Measurements from ENCODE around the gene LDHAL6A. TPM values are rescaled to one million over a fixed set of nuclear protein-coding genes. Genes with fewer than 3 reads are reported as not detected.
A peak's percentile ranks its signal among the peaks of the same experiment; 100 is the strongest.

The LDHAL6A gene
- total RNA-seq, 2 experiments from 2014 or later, result not detected

- DNase-seq, result no peak
- no peak overlapping the region for H3K4me3 Mint-ChIP-seq
- peaks cover 22% of the 10 kb centered on the region for H3K36me3 Mint-ChIP-seq (ENCODE audit: low read depth)
- no peak for TF ChIP-seq CTCF (IDR thresholded peaks at IDR 0.05)
- no peak overlapping the region for H3K27ac Mint-ChIP-seq
- POLR2A ChIA-PET, result interaction anchor here (0.9 kb wide), 1 partner anchor 9 kb away, joined by 3 read pairs; no protein-coding TSS in a partner anchor
- H3K4me1 Mint-ChIP-seq (ENCODE audit: low read depth), result peaks cover 46% of the 10 kb centered on the region
- CTCF ChIA-PET, result interaction anchor here (0.8 to 2.0 kb wide), 5 partner anchors 10 to 279 kb away, joined by 3 to 9 read pairs (median 5); no protein-coding TSS in a partner anchor
- intact Hi-C loops (cut with micrococcal nuclease), result no loop called here
- no peaks in the 10 kb centered on the region for H3K27me3 Mint-ChIP-seq
- no peaks in the 10 kb centered on the region for H3K9me3 Mint-ChIP-seq
- ATAC-seq, result no peak
Observed at GRCh38 chr11:18523084-18523483, 67.4 kb downstream of the LDHAL6A start.

- H3K4me3 Mint-ChIP-seq, result no peak overlapping the region
- no peaks in the 10 kb centered on the region for H3K9me3 Mint-ChIP-seq
- H3K27me3 Mint-ChIP-seq, result no peaks in the 10 kb centered on the region
- no peak for ATAC-seq
- no peak for DNase-seq
- H3K4me1 Mint-ChIP-seq (ENCODE audit: low read depth), result peaks cover 52% of the 10 kb centered on the region
- H3K27ac Mint-ChIP-seq, result no peak overlapping the region
- peaks cover 22% of the 10 kb centered on the region for H3K36me3 Mint-ChIP-seq (ENCODE audit: low read depth)
- intact Hi-C loops (cut with micrococcal nuclease), result no loop called here
- ChIA-PET CTCF (interaction anchor here (0.7 to 2.0 kb wide), 3 partner anchors 16 to 198 kb away, joined by 3 to 9 read pairs (median 5); no protein-coding TSS in a partner anchor), POLR2A (no interaction called here)
- no peak for TF ChIP-seq CTCF (IDR thresholded peaks at IDR 0.05)
Observed at GRCh38 chr11:18524248-18524647, 68.6 kb downstream of the LDHAL6A start.

- Mint-ChIP-seq H3K9me3 (no peaks in the 10 kb centered on the region), H3K27me3 (no peaks in the 10 kb centered on the region), H3K36me3 (ENCODE audit: low read depth) (peaks cover 22% of the 10 kb centered on the region), H3K27ac (peak overlapping the region; percentile 99), H3K4me3 (peak overlapping the region; percentile 90), H3K4me1 (ENCODE audit: low read depth) (peaks cover 47% of the 10 kb centered on the region)
- intact Hi-C loops (cut with micrococcal nuclease), result loop anchor here (5.0 kb wide), 1 partner anchor 204 kb away; the partner anchor contains the start of genes GTF2H1 and HPS5
- DNase-seq (no peak), ATAC-seq (no peak)
- POLR2A ChIA-PET, result interaction anchor here (0.6 to 2.8 kb wide), 13 partner anchors 10 to 420 kb away, joined by 3 to 23 read pairs (median 6); partner anchors contain the start of genes GTF2H1, HPS5, LDHA and SPTY2D1
- no peak for TF ChIP-seq CTCF (IDR thresholded peaks at IDR 0.05)
- CTCF ChIA-PET, result interaction anchor here (0.9 to 2.0 kb wide), 9 partner anchors 53 to 283 kb away, joined by 3 to 10 read pairs (median 4); partner anchors contain the start of gene UEVLD
Observed at GRCh38 chr11:18526130-18526520, 70.5 kb downstream of the LDHAL6A start.

GRCh38 chr11:18526521-18527296, 71.1 kb downstream of the LDHAL6A start, which contains the start of gene TSG101:
TSS of gene TSG101 (minus strand) at chr11:18526942. CDS start at chr11:18526816, 126 bp downstream.
- H3K36me3 Mint-ChIP-seq (ENCODE audit: low read depth), result peaks cover 22% of the 10 kb centered on the region
- peak within 1 kb of the TSS; percentile 90 for H3K4me3 Mint-ChIP-seq
- ChIA-PET POLR2A (interaction anchor here (0.6 to 2.8 kb wide), 15 partner anchors 9 to 420 kb away, joined by 3 to 23 read pairs (median 4); partner anchors contain the start of genes GTF2H1, HPS5, LDHA and SPTY2D1), CTCF (interaction anchor here (0.5 to 2.0 kb wide), 14 partner anchors 14 to 416 kb away, joined by 3 to 10 read pairs (median 4); partner anchors contain the start of gene UEVLD)
- DNase-seq (peak; percentile 95), ATAC-seq (peak; percentile 89)
- H3K4me1 Mint-ChIP-seq (ENCODE audit: low read depth), result peaks cover 50% of the 10 kb centered on the region
- no peaks in the 10 kb centered on the region for H3K27me3 Mint-ChIP-seq
- H3K9me3 Mint-ChIP-seq, result no peaks in the 10 kb centered on the region
- TF ChIP-seq CTCF (IDR thresholded peaks at IDR 0.05), result no peak
- H3K27ac Mint-ChIP-seq, result peak within 1 kb of the TSS; percentile 99
- intact Hi-C loops (cut with micrococcal nuclease), result loop anchor here (5.0 kb wide), 1 partner anchor 204 kb away; the partner anchor contains the start of genes GTF2H1 and HPS5

Measured in activated CD8-positive, alpha-beta T cell treated with anti-CD3 and anti-CD28 coated beads for 36 hours (primary cell).